ENCODE measurements around the gene AGMO.
"Not testable (repeated sequence)": the region's sequence is repeated elsewhere in the genome, so short reads cannot be mapped to it uniquely, and the experiment has no call there.

The AGMO gene

DNA sequence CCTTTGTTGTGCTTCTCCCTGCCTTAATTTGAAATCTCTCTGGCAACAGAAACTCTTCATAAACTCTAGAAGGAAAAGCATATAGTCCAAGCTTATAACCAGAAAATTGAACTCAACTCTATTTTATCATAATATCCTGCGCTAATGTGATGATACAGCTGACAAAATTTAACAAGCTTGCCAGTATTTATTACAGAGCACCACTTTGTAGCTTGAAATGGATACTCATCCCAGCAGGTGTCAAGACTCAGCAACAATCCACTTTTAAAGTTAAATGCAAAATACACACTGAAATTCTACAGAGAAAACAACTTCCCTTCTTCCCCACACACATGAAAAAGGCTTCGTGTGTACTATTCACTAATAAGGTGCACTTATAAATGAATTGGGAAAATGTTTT lies 228.9 kb downstream of the AGMO start:
- in situ Hi-C loops (cut with HindIII; ENCODE audit: low sequenced_read_pairs) = loop anchor here (25.0 kb wide), 1 partner anchor 379 kb away; no protein-coding TSS in a partner anchor

DNA sequence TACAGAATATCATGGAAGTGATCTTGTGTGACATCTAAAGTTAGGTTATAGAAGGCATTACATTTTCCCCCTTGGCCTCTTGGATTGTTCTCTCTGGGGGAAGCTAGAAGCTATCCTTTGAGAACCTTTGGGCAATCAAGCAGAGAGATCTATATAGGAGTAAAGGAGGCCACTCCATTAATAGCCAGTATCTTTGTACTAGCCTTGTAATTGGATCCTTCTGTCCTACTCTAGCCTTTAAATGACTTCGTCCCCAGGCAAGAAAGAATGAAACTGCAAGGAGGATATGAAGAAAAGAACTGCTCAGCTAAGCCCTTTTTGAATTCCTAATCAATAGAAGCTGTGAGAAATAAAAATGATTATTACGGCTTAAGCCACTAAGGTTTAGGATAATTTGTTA lies 230.9 kb downstream of the AGMO start:
- in situ Hi-C loops (cut with HindIII; ENCODE audit: low sequenced_read_pairs) = loop anchor here (25.0 kb wide), 1 partner anchor 381 kb away; no protein-coding TSS in a partner anchor

DNA sequence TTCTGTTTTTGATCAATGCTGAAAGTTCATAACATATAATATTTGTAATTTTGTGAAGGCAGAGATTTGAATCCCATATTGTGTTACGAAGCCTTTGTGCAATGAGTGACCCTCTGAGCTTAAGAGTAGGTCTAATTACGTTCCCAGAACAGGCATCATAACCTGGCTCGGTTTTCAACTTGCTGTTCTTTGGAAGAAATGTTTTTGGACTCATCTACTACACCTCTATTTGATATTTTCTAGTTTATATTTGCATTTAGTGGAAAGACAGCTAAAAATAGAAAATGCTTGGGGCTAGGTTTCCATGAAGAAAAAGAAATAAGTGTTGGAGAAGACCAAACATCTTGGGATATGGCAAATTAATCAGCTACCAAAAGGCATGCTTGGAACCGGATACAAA lies 234.8 kb downstream of the AGMO start:
- in situ Hi-C loops (cut with HindIII; ENCODE audit: low sequenced_read_pairs) = loop anchor here (10.0 to 25.0 kb wide), 2 partner anchors 385 to 738 kb away; no protein-coding TSS in a partner anchor

DNA sequence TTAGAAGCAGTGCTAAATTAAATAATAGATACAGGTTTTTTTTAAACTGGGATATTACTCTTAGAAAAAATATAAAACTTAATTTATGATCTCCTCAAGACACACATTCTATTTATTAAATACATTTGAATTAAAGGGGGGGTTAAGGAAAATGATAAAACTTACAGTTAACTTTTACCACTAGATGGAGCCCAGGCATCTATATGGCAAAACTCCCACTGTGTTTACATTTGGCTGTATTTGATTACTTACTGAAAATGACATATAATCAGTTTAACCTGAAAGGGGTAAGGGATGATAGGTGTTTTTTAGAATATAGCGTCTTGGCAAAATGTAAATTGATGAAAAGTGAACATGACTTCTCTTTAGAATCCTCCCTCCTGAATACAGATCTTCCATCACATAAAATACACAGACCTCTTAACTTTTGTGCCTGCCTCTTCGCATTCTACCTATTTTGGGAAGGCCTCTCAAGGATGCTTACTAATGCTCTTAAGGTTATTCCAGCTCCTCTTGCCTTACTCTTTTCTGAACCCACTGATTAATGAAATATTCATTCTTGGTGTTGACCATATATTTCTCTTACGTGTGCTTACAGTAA lies 235.7 kb downstream of the AGMO start:
- in situ Hi-C loops (cut with HindIII; ENCODE audit: low sequenced_read_pairs) = loop anchor here (10.0 to 25.0 kb wide), 2 partner anchors 386 to 739 kb away; no protein-coding TSS in a partner anchor

DNA sequence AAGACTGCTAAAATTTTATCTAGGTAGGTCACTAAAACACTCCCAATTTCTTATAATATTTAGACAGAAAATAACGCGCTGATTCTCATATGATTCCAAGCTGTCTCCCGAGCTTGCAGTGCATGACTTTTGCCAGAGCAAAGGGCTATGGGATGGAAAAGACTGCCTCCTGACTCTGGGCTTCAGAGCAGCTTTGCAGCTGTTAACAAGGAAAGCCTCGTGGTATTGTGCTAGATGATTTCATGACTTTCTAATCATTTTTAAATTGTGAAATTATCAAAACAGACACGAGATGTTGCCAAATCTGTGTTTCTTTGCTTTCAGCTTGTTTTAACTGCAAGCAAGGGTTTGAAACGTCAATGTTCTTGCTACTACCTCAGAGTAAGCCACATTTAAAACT lies 238.3 kb downstream of the AGMO start:
- in situ Hi-C loops (cut with HindIII; ENCODE audit: low sequenced_read_pairs) = loop anchor here (10.0 kb wide), 1 partner anchor 741 kb away; no protein-coding TSS in a partner anchor

DNA sequence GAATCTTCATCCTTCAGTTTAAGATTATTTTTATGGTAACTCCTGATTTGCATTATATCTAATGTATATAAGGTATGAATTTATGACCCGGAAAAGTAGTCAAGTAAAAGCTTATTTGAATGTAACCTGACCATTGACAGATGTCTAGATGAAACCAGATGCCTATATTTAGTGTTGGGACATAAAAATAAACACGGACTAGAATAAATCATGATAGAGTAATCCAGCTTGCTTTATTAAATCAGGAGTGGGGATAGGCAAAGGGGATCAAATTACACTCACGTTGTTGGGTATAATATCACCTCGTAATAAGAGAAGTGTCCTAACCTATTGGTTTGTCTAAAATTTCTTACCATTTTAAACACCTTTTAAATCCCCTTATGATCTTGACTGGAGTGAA lies 244.6 kb downstream of the AGMO start:
- in situ Hi-C loops (cut with HindIII; ENCODE audit: low sequenced_read_pairs) = no loop called here

DNA sequence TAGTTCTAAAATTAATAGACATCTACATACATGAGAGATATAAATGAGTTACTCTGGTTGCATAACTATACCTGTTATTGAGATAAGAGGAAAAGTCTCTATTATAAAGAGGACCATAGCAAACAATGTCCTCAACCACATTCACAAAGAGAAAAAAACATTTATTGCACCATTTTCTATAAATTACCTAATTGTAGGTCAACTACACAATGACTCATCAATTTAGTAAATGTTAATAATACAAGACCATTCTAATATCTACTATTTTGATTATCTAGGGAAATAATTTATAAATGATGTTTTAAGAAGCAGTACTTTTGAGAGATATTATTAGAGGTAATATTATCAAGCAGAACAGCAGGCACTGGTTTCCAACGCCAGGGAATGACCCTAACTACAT lies 246.1 kb downstream of the AGMO start:
- in situ Hi-C loops (cut with HindIII; ENCODE audit: low sequenced_read_pairs) = no loop called here

DNA sequence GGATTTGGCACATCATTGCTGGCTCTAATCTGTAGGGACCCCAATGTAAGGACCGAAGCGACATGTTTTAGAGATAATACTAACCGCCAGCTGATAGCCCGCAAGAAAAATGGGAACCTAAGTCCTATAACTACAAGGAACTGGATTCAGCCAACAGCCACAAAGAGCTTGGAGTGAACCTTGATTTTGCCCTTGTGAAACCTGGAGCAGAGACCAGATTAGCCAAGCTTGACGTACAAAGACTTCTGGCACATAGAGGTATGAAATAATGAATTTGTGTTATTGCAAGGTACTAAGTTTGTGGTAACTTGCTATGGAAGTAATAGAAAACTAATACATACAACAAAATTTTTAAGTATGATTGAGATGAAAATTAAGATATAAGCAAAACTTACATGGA lies 246.9 kb downstream of the AGMO start:
- in situ Hi-C loops (cut with HindIII; ENCODE audit: low sequenced_read_pairs) = no loop called here

DNA sequence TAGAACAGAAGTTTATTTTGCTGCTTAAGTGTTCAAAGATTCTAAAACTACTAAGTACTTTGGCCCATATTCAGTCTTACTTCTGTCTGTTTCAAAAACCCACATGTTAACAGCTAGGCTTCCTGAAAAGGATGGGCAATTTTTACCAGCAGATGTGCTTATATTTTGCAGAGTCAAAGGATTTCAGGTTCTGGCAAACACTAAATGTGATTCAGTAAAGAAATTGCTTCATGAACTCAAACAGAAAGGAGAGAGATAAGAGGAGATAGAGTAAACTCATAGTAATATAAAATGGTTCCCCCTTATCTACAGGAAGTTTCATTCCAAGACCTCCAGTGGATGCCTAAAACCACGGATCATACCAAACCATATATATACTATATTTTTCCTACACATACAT lies 248.5 kb downstream of the AGMO start:
- in situ Hi-C loops (cut with HindIII; ENCODE audit: low sequenced_read_pairs) = no loop called here

DNA sequence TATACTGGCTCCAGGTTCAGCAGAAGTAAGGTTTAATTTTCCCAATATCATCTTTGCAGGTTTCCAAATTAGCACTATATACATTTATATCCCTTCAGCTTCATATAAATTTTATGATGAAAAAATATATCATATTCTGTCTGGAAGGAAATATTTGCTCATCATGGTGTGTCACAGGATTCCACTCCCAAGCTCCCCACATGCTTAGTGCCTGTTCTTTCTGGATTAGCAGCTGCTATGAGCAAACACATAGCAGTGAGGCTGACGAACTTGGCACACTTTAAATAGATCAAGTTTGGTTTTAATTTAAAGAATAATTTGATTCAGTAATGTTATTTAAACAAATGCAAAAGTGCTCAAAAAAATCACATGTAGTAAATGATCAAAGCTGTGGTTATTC lies 251.9 kb downstream of the AGMO start:
- in situ Hi-C loops (cut with HindIII; ENCODE audit: low sequenced_read_pairs) = no loop called here

DNA sequence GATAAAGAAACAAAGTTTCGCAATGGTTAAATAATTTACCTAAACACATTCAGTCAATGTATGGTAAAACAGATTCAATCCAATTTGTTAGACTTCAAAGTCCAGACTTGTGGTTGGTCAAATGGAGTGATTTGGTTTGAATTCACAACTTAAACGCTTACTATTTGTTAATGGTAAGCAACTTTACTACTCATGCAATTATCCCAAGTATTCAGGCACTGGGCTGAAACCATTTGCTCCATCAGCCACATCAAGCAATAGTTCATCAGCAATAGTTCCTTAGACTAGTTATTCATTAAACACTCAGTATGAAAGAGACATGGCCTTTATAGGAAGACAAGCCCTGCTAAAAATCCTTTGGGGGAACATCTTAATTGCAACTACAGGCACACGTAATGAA lies 253.0 kb downstream of the AGMO start:
- in situ Hi-C loops (cut with HindIII; ENCODE audit: low sequenced_read_pairs) = no loop called here

DNA sequence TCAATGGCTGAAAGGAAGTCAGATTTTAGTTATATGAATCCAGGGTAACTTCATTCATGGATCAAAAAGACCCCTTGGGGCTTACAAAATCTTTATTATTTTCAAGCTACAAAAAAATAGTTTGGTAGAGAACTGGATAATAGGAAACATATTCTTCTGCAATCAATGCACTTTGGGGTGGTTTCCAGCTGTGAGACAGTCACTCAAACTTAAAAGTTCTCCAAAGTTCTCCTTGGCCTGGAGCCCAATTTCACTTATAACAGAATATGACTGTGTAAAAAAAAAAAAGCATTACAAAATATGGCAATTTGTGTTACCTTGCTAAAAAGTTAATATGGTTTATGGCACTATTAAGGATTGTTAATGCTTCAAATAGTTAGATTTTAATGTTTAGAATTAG lies 255.5 kb downstream of the AGMO start:
- in situ Hi-C loops (cut with HindIII; ENCODE audit: low sequenced_read_pairs) = no loop called here

DNA sequence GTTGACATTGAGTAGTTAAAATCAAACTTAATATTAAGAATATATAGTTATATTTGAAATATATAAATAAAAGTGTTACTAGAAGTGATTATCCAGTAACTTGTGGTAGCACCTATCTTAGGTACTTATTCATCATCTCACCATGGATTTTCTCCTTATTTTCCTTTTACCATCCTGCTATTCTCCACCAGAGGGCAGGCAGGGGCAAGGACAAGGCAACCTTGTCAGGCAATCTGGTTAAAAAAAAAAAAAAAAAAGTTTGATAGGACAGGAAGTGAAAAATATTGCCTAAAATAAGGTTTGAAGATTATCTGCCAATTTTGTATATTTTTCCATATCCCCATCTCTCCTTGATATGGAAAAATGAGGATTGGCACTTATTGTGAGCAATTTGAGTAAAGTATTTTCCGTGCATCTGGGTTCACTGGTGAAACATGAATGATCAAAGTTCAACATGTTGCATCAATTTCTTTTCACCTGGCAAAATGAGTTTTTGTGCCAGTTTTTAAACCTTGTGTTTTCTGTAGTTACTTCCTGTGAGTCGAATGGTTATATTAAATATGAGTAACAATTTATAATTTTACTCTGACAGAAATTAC lies 256.7 kb downstream of the AGMO start:
- in situ Hi-C loops (cut with HindIII; ENCODE audit: low sequenced_read_pairs) = no loop called here

DNA sequence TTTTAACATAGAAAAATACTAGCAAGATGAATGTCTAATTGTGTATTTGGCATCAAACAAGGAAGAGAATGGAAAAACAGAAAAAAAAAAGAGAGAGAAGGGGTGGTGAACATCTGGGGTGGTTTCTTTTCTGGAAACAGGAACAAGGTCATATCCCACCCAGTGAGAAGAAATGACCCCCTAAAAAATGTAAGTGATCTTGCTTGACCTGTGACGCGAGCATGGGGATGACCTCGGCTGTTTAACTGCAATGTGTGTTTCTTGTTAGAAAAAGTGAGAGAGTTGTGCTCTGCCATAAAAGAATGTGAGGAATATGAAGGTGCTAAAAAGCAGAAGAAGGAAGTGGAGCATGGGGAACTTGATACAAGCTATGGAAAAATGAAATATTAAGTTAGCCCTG lies 258.5 kb downstream of the AGMO start:
- in situ Hi-C loops (cut with HindIII; ENCODE audit: low sequenced_read_pairs) = no loop called here

DNA sequence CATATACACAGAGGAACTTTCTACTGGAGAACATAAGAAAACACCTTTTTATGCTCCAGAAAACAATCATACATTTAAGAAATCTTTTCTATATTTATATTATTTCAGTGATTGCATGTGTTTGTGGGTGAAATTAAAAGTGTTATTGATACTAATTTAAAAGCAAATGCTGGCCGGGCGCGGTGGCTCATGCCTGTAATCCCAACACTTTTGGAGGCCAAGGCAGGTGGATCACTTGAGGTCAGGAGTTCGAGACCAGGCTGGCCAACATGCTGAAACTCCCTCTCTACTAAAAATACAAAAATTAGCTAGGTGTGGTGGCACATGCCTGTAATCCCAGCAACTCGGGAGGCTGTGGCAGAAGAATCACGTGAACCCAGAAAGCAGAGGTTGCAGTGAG lies 260.8 kb downstream of the AGMO start:
- in situ Hi-C loops (cut with HindIII; ENCODE audit: low sequenced_read_pairs) = not testable (repeated sequence)

DNA sequence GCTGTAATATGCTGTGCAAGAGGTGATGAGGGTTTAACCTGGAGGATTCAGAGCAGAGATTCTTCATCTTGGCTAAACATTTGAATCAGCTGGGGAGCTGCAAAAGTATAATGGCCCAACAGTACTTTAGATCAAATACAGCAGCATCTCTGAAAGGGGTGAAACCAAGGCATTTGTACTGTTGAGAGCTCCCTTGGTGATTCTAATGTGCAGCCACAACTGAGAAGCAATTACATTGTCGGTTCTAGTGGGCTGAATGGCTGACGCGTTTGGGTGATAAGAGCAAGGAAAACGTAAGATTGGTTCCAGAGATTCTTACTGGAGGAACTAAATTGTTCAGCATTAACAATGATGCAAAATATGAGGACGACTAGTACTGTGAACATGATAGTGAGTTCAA lies 269.7 kb downstream of the AGMO start:
- in situ Hi-C loops (cut with HindIII; ENCODE audit: low sequenced_read_pairs) = no loop called here

DNA sequence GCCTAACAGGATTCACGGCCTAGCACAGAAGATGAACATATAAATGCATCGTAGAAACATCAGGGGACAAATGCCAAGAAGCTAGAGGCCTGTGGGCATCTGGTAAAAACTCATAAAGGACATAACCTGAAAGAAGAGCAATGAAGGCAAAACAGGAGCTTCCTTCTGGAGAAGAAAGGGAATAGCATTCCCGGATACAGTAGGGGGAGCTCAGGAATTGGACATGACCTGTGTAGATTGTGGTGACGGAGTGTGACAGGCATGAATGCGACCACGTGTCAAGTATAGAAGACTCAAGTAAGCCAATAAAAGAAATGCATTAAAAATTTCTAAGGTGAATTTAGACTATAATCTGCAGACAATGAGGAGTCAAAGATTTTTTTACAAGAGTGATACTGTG lies 270.1 kb downstream of the AGMO start:
- in situ Hi-C loops (cut with HindIII; ENCODE audit: low sequenced_read_pairs) = no loop called here

DNA sequence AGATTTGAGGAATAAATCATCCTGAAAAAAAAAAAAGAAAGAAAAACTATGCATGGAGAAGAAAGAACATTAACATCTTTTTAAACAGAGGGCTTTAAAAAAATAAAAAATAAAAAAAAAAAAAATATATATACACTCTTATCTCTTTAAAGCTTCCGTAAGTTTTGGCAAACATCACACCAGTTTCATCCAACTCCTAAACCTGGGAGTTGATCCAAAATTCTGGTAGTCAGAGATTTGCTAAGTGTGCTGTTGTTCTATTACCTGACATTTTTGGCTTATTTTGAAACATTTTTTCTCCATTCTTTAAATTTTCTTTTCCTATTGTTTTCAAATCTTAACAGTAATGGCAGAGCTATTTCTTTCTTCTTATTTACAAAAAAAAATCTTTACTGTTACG lies 273.1 kb downstream of the AGMO start:
- in situ Hi-C loops (cut with HindIII; ENCODE audit: low sequenced_read_pairs) = loop anchor here (10.0 kb wide), 1 partner anchor 64 kb away; no protein-coding TSS in a partner anchor

DNA sequence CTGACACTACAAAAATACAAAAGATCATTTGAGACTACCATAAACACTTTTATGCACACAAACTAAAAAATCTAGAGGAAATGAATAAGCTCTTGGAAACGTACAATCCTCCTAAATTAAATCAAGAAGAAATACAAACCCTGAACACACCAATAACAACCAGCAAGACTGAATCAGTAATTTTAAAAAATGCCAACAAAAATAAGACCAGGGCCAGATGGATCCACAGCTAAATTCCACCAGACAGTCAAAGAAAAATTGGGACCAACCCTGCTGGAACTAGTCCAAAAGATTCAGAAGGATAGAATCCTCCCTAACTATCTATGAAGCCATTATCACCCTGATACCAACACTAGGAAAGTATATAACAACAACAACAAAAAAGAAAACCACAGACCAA lies 277.4 kb downstream of the AGMO start:
- in situ Hi-C loops (cut with HindIII; ENCODE audit: low sequenced_read_pairs) = loop anchor here (10.0 kb wide), 1 partner anchor 60 kb away; no protein-coding TSS in a partner anchor

DNA sequence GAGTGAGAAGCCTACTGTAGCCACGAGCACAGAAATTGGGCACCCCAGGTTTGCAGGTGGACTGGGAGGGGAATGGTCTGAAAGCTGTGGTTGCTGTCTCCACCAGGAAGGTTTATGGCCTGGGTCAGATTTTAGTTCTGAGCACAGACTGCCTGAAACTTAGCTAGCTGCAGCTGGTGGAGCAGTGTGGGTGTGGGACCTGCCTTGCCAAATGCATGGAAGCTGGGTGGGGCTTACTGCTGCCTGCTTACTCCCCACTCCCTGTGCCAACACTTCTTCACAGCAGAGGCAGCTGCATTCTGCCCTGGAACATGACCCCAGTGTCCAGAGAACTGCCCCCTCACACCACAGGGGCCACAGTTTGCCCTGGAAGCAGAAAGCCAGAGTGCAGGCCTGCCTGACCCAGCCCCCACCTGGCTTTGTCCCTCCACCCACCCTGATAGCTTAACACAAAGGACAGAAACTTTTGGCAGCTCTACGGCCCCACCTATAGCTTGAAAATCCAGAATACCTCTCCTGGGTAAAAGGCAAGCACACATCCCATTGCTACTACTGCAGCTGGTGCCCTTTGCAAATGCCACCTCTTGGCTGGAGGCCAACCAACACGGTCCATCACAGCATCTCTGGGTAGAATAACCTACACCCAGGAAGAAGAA lies 281.6 kb downstream of the AGMO start:
- in situ Hi-C loops (cut with HindIII; ENCODE audit: low sequenced_read_pairs) = loop anchor here (10.0 kb wide), 1 partner anchor 55 kb away; no protein-coding TSS in a partner anchor

DNA sequence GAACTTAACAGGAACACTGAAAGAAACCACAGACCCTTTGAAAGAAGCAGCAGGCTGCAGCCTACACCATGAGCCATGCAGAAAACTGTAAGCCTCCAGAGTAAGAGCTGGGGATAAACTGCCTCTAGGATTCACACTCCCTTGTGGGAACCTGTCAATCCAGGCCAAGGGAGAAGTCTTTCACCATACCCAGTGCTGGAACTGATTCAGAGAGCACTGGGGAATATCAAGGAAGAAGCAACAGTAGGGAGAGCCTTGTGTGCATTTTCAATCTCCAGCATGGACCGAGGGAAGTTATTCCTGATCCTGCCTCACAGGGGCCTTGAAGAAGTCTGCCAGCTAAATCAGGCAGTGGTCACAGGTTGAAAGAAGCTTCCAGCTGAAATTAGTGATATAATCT lies 282.2 kb downstream of the AGMO start:
- in situ Hi-C loops (cut with HindIII; ENCODE audit: low sequenced_read_pairs) = loop anchor here (10.0 kb wide), 1 partner anchor 55 kb away; no protein-coding TSS in a partner anchor

DNA sequence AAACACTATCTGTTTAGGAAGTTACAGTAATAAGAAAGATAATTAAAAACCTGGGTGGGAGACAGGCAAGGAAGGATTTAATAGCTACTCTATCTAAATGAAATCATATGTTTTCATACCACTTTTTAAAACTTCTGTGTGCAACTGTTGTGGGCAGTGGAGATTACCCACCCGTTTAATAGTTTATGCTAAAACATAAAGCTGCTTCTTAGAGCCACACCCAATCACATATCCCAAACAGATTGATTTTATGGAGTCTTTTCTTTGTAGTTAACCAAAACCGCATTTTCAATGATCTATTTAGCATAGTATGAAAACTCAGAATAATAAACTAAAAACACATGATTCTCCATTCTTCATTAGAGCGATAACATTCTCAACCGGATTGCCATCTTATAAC lies 304.1 kb downstream of the AGMO start:
- in situ Hi-C loops (cut with HindIII; ENCODE audit: low sequenced_read_pairs) = no loop called here
